Caco-2 (cell line): ENCODE results near the gene FAM187B. TPM values are rescaled to one million over a fixed set of nuclear protein-coding genes. Genes with fewer than 3 reads are reported as not detected.

Experiments
- BruUV-seq: library from RNA; stranded (reverse); fragments of 400-500 nt; replicated peaks from 2 replicates; lab custom pipeline; 2021; lab: Mats Ljungman, UMichigan
- CTCF ChIA-PET: fragments of 300-600 bp; sonication (Branson Sonifier 250); formaldehyde crosslinking; loops from one replicate; lab custom pipeline; 2022; ENCODE audit warnings: antibody characterized with exemption; lab: Charles Lee
- POLR2A ChIA-PET: fragments of 300-600 bp; sonication (Branson Sonifier 250); formaldehyde crosslinking; loops from one replicate; lab custom pipeline; 2022; ENCODE audit warnings: antibody characterized with exemption; lab: Charles Lee
- DNase-seq, 2 experiments: peaks; one replicate each; pipeline versions ENCODE4 v3.0.0 to v3.0.0-alpha.2; 2020 to 2022
- H3K27me3 ChIP-seq: replicated peaks from 2 replicates; pipeline ENCODE4 v1.6.0; 2011; ENCODE audit warnings: low read length; ENCODE audit not compliant: control insufficient read depth, insufficient read depth
- H3K36me3 ChIP-seq: 2 replicates; pipeline ENCODE4 v1.5.1; 2011; ENCODE audit warnings: low read length; ENCODE audit not compliant: control insufficient read depth, insufficient read depth
- H3K4me1 ChIP-seq: fragments of 250-450 bp; sonication (Bioruptor Pico); 2 replicates; pipeline ENCODE4 v1.5.1; 2020; ENCODE audit warnings: mild to moderate bottlenecking
- H3K4me3 ChIP-seq: 2 replicates; pipeline ENCODE4 v1.5.1; 2011; ENCODE audit warnings: low read depth, mild to moderate bottlenecking, control low read depth, low read length
- H3K9me3 ChIP-seq: fragments of 250-450 bp; sonication (Bioruptor Pico); 2 replicates; pipeline ENCODE4 v1.5.1; 2020; ENCODE audit warnings: mild to moderate bottlenecking, moderate library complexity
- H3K27ac Mint-ChIP-seq: one replicate; pipeline ENCODE4 v1.8.0; 2022; ENCODE audit warnings: mixed read lengths; ENCODE audit not compliant: unreplicated experiment
- H3K27me3 Mint-ChIP-seq: one replicate; pipeline ENCODE4 v1.8.0; 2022; ENCODE audit warnings: mixed read lengths; ENCODE audit not compliant: insufficient read depth, unreplicated experiment
- H3K36me3 Mint-ChIP-seq: one replicate; pipeline ENCODE4 v1.8.0; 2022; ENCODE audit warnings: mild to moderate bottlenecking, mixed read lengths; ENCODE audit not compliant: insufficient read depth, unreplicated experiment
- H3K4me1 Mint-ChIP-seq: one replicate; pipeline ENCODE4 v1.8.0; 2022; ENCODE audit warnings: low read depth, mixed read lengths; ENCODE audit not compliant: unreplicated experiment
- H3K4me3 Mint-ChIP-seq: one replicate; pipeline ENCODE4 v1.8.0; 2022; ENCODE audit warnings: mild to moderate bottlenecking, moderate library complexity, mixed read lengths; ENCODE audit not compliant: unreplicated experiment
- H3K9me3 Mint-ChIP-seq: one replicate; pipeline ENCODE4 v1.8.0; 2022; ENCODE audit warnings: mixed read lengths; ENCODE audit not compliant: unreplicated experiment
- CTCF ChIP-seq, 2 experiments: fragments of 200-600 bp in 1 of 2; IDR thresholded peaks; 1 replicate in 1 of 2; 2 replicates in 1 of 2; pipeline versions ENCODE4 v1.5.1 to v1.8.0; 2011 to 2022; ENCODE audit warnings: antibody characterized with exemption in 1 of 2, control low read depth in 1 of 2, inconsistent platforms in 1 of 2, low read depth in 1 of 2, low read length in 1 of 2, mild to moderate bottlenecking in 1 of 2, moderate library complexity in 1 of 2; ENCODE audit not compliant: insufficient read depth in 1 of 2, severe bottlenecking in 1 of 2, unreplicated experiment in 1 of 2
- intact Hi-C: fragments of 100-400 bp; cut with micrococcal nuclease; formaldehyde crosslinking; loops from one replicate; pipeline ENCODE4 v1.10.0; 2022; ENCODE audit not compliant: unreplicated experiment
- total RNA-seq: library from RNA; stranded (reverse); gene quantifications from 2 replicates; pipeline ENCODE4 v1.2.3, GENCODE V29; 2022

The FAM187B gene
- total RNA-seq, 1 experiment from 2014 or later, result not detected

GRCh38 chr19:35268536-35269437, 40.2 kb upstream of the FAM187B start, which contains the start of gene USF2:
TSS of gene USF2 (plus strand) at chr19:35268962. CDS start at chr19:35269102, 140 bp downstream.
- Mint-ChIP-seq H3K4me1 (no peaks in the 10 kb centered on the region), H3K27ac (peak within 1 kb of the TSS; percentile 92), H3K36me3 (peaks cover 86% of the 10 kb centered on the region), H3K27me3 (no peaks in the 10 kb centered on the region), H3K4me3 (peak within 1 kb of the TSS; percentile 79), H3K9me3 (no peaks in the 10 kb centered on the region)
- H3K27me3 ChIP-seq, result no peaks in the 10 kb centered on the region
- no TSS peak for BruUV-seq
- TF ChIP-seq CTCF (IDR thresholded peaks at IDR 0.05; ENCODE audit: insufficient read depth in 1 of 2, low read depth in 1 of 2, low read length in 1 of 2, severe bottlenecking in 1 of 2, unreplicated experiment in 1 of 2), result no peak
- ChIA-PET POLR2A (interaction anchor here (0.6 to 1.0 kb wide), 4 partner anchors 15 to 190 kb away, joined by 3 to 4 read pairs (median 4); no protein-coding TSS in a partner anchor), CTCF (interaction anchor here (0.6 kb wide), 4 partner anchors 12 to 115 kb away, joined by 3 read pairs; no protein-coding TSS in a partner anchor)
- intact Hi-C loops, result loop anchor here (1.0 kb wide), 1 partner anchor 200 kb away; no protein-coding TSS in a partner anchor
- DNase-seq, result peak; percentile 83 to 87
- H3K36me3 ChIP-seq, result peaks cover 12% of the 10 kb centered on the region
- H3K4me3 ChIP-seq, result peak within 1 kb of the TSS; percentile 61
- peaks cover 10% of the 10 kb centered on the region for H3K4me1 ChIP-seq
- no peaks in the 10 kb centered on the region for H3K9me3 ChIP-seq

- Mint-ChIP-seq H3K4me1 (no peaks in the 10 kb centered on the region), H3K36me3 (peaks cover 89% of the 10 kb centered on the region), H3K27ac (peak overlapping the region; percentile 92), H3K4me3 (peak overlapping the region; percentile 79), H3K27me3 (no peaks in the 10 kb centered on the region), H3K9me3 (no peaks in the 10 kb centered on the region)
- no TSS peak for BruUV-seq
- peak; percentile 62 to 88 for DNase-seq
- TF ChIP-seq CTCF (IDR thresholded peaks at IDR 0.05; ENCODE audit: insufficient read depth in 1 of 2, low read depth in 1 of 2, low read length in 1 of 2, severe bottlenecking in 1 of 2, unreplicated experiment in 1 of 2), result no peak
- Histone ChIP-seq H3K9me3 (no peaks in the 10 kb centered on the region), H3K4me3 (peak overlapping the region; percentile 61), H3K27me3 (no peaks in the 10 kb centered on the region), H3K36me3 (peaks cover 12% of the 10 kb centered on the region), H3K4me1 (peaks cover 10% of the 10 kb centered on the region)
- intact Hi-C loops, result no loop called here
- POLR2A ChIA-PET, result interaction anchor here (0.6 kb wide), 6 partner anchors 15 to 434 kb away, joined by 3 to 4 read pairs (median 4); partner anchors contain the start of gene FXYD5
- CTCF ChIA-PET, result interaction anchor here (0.6 kb wide), 3 partner anchors 48 to 114 kb away, joined by 3 read pairs; no protein-coding TSS in a partner anchor
Measured at GRCh38 chr19:35267818-35268535, 39.4 kb upstream of the FAM187B start.

GRCh38 chr19:35267353-35267817, 38.8 kb upstream of the FAM187B start:
- Mint-ChIP-seq H3K27ac (peak overlapping the region; percentile 92), H3K36me3 (peaks cover 91% of the 10 kb centered on the region), H3K4me1 (no peaks in the 10 kb centered on the region), H3K4me3 (peak overlapping the region; percentile 79), H3K9me3 (no peaks in the 10 kb centered on the region), H3K27me3 (no peaks in the 10 kb centered on the region)
- H3K27me3 ChIP-seq, result no peaks in the 10 kb centered on the region
- TSS peak; percentile 53 for BruUV-seq
- H3K9me3 ChIP-seq, result no peaks in the 10 kb centered on the region
- intact Hi-C loops, result no loop called here
- TF ChIP-seq CTCF (IDR thresholded peaks at IDR 0.05; ENCODE audit: insufficient read depth in 1 of 2, low read depth in 1 of 2, low read length in 1 of 2, severe bottlenecking in 1 of 2, unreplicated experiment in 1 of 2), result no peak
- H3K36me3 ChIP-seq, result peaks cover 12% of the 10 kb centered on the region
- H3K4me3 ChIP-seq, result peak overlapping the region; percentile 54
- ChIA-PET CTCF (no interaction called here), POLR2A (interaction anchor here (0.6 kb wide), 2 partner anchors 124 to 435 kb away, joined by 3 to 4 read pairs; no protein-coding TSS in a partner anchor)
- peaks cover 10% of the 10 kb centered on the region for H3K4me1 ChIP-seq
- peak; percentile 39 to 45 for DNase-seq
